ENCODE results near the gene BANF2.

GRCh38 chr20:17650301-17651128 is 49.3 kb upstream of the BANF2 start:
- TF ChIP-seq CHD4 (IDR thresholded peaks at IDR 0.05; ENCODE audit: borderline replicate concordance, low read length) = no peak
- TF ChIP-seq FOXP1 (IDR thresholded peaks at IDR 0.05) = no peak
- TF ChIP-seq FOXP1 (CRISPR knock-in tag; IDR thresholded peaks at IDR 0.05) = no peak
- TF ChIP-seq ZNF431 (CRISPR knock-in tag; IDR thresholded peaks at IDR 0.05; ENCODE audit: borderline replicate concordance, low read depth) = no peak
- no peak for TF ChIP-seq PCBP1 (IDR thresholded peaks at IDR 0.05; ENCODE audit: borderline replicate concordance, low read depth, low read length)
- no peak for TF ChIP-seq ZNF207 (IDR thresholded peaks at IDR 0.05; ENCODE audit: borderline replicate concordance)
- TF ChIP-seq ZNF335 (CRISPR knock-in tag; IDR thresholded peaks at IDR 0.05) = no peak
- TF ChIP-seq GRHL1 (CRISPR knock-in tag; conservative IDR thresholded peaks at IDR 0.05) = no peak
- TF ChIP-seq ZBTB38 (CRISPR knock-in tag; IDR thresholded peaks at IDR 0.05) = no peak
- no peak for TF ChIP-seq EHMT2 (IDR thresholded peaks at IDR 0.05; ENCODE audit: borderline replicate concordance, low read depth, low read length)
- no peak for TF ChIP-seq TCF7L2 (IDR thresholded peaks at IDR 0.05; ENCODE audit: low read depth, low read length)
- no peak for TF ChIP-seq FOXJ3 (CRISPR knock-in tag; IDR thresholded peaks at IDR 0.05; ENCODE audit: borderline replicate concordance)
- no peak for TF ChIP-seq DPF2 (CRISPR knock-in tag; IDR thresholded peaks at IDR 0.05; ENCODE audit: borderline replicate concordance, low read depth)

Data from HepG2 (cell line).